D721Med (cell line): ENCODE data around the gene DKC1.

Experiments
- DNase-seq: peaks from one replicate; pipeline ENCODE4 v3.0.0; 2011; ENCODE audit warnings: low spot score; ENCODE audit not compliant: insufficient read length
- FAIRE-seq: peaks from 2 replicates; lab custom pipeline; 2011; peaks lifted over from hg19 to GRCh38; lab: Jason Lieb, UNC
- TF ChIP-seq, protein P1 (sequence below): IDR thresholded peaks from 2 replicates; pipeline ENCODE4 v1.5.1; 2012; ENCODE audit warnings: mild to moderate bottlenecking, control low read depth; ENCODE audit not compliant: insufficient read depth; ENCODE audit errors: missing control alignments

DKC1 gene

DNA sequence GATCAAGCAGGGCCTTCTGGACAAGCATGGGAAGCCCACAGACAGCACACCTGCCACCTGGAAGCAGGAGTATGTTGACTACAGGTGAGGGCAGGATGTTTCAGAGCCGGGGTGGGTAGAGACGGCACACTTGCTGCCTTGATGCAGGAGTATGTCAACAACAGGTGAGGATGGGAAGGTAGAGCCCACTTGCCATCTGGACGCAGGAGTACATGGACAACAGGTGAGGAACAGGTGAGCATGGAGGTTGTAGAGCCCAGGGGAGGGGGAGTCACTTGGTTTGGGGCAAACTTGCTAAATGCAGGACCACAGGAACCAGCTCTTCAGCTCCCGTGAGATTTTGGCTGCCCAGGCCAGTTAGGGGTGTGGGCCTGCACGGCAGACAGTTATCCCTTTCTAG lies 12.0 kb downstream of the DKC1 start:
- no peak for FAIRE-seq
- no peak for DNase-seq
- TF ChIP-seq, protein P1, sequence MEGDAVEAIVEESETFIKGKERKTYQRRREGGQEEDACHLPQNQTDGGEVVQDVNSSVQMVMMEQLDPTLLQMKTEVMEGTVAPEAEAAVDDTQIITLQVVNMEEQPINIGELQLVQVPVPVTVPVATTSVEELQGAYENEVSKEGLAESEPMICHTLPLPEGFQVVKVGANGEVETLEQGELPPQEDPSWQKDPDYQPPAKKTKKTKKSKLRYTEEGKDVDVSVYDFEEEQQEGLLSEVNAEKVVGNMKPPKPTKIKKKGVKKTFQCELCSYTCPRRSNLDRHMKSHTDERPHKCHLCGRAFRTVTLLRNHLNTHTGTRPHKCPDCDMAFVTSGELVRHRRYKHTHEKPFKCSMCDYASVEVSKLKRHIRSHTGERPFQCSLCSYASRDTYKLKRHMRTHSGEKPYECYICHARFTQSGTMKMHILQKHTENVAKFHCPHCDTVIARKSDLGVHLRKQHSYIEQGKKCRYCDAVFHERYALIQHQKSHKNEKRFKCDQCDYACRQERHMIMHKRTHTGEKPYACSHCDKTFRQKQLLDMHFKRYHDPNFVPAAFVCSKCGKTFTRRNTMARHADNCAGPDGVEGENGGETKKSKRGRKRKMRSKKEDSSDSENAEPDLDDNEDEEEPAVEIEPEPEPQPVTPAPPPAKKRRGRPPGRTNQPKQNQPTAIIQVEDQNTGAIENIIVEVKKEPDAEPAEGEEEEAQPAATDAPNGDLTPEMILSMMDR = no peak

- FAIRE-seq (no peak), DNase-seq (no peak)
- TF ChIP-seq, protein P1 = no peak
These were observed 13.0 kb downstream of the DKC1 start for GRCh38 chrX:154775419-154776349.

GRCh38 chrX:154776753-154777152 lies 14.1 kb downstream of the DKC1 start:
- no peak for FAIRE-seq

DNA sequence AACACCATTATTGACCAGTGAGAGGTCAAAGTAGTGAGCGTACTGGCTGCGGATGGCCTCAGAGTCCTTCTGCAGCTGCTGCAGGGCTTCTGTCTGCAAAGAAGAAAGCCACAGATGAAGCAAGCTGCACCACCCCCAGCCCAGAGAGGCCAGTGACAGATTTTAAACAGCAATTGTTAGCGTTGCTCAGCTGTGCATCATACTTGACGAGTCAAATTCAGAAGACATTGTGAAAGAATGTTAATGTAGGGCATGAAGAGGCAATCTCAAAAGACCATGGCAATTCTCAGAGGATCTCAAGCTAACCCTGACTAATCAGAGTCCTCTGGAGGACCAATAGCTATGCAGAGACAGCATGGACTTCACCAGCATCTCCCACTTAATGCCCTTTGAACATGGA lies 16.6 kb downstream of the DKC1 start:
- FAIRE-seq (no peak), DNase-seq (no peak)
- TF ChIP-seq, protein P1 = no peak

More at GRCh38 chrX:154776753-154777152, 14.1 kb downstream of the DKC1 start:
- TF ChIP-seq, protein P1 = no peak
- DNase-seq = no peak

DNA sequence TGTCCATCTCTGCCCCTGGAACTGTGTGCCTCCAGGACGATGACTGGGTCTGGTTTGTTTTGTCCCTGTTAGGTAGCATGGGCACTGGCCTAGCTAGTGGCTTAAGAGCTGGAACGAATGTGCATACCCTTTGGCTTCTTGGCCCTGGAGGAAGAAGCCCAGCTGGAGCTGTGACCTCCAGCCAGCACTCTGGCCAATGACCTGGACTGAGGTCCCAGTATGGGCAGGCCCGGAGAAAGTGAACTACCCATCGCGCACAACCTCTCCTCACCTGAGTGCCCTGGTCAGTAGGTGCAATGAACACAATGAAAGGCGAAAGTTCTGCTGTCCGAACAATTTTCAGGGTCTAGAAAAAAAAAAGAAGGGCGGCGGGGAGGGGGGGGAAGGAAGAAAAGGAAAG lies 18.3 kb downstream of the DKC1 start:
- DNase-seq = no peak
- no peak for FAIRE-seq

DNA sequence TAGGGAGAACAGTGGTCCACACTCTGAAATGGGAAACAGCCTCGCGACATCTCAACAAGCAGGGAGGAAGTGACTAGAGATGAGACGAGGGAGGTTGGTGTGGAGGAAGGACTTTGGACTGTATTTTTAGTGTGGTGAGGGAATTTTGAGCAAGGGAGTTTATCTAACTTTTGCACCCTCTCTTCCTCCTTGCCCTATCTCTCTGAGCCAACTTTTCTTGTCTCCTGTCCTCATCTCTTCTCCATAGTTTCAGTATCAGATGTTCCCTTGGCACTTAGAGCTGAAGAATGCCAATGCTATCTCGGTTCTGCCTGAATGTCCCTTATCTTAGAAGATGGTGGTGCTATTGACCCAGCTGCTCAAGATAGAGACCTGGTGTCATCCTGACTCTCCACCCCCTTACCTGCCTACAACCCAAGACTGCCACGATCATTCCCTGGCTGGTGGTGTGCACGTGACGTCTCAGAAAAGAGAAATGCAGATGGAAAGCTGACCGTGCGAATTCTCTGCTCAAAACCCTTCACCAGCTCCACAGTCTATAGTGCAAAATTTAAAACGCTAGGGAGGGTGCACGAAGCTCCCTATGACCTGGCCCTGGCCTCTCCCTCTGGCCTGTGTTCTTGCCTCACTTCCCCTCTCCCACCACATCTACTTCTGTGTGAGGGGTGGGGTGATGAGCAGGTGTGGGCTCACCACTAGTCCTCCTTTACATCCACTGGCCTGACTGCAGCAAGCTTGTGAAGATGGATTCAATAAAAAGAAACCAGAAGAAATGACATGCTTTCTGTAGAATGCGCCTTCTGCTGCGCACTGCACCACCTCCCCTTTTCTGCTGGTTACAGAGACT lies 21.7 kb downstream of the DKC1 start:
- FAIRE-seq (no peak), DNase-seq (no peak)
- TF ChIP-seq, protein P1 = no peak

More for the DNA sequence above, 18.3 kb downstream of the DKC1 start:
- TF ChIP-seq, protein P1 = no peak
